HL-60/S4 treated with phorbol 12-myristate 13-acetate at 8.2 ng/mL for 4 days and 3 days (cell line): ENCODE data around the gene SUCNR1.
"Not testable (repeated sequence)": the region's sequence is repeated elsewhere in the genome, so short reads cannot be mapped to it uniquely, and the experiment has no call there.

ENCODE experiments used
- in situ Hi-C: fragments of 300-500 bp; cut with MboI; formaldehyde crosslinking; loops from 2 replicates; pipeline ENCODE4 v1.15.0; 2022; ENCODE audit warnings: low sequenced_read_pairs

SUCNR1 gene

DNA sequence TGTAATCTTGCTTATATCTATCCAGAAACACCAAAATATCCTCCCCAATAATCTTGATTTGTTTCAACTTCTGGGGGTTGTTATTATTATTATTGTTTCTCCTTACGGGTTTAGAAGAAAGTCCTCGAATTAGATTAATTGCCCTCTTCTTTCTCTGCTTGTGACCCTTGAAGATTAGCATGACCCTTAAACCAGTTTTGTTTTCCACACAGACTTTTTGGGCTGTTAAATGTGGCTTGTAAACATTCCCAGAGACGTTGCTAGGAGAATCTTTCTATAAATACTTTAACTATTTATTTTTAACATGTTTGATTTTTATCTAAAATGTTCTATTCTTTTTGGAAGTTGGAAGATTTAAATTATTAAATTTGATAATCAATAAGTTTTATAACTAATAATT, 4.3 kb upstream of the SUCNR1 start:
- in situ Hi-C loops = no loop called here

DNA sequence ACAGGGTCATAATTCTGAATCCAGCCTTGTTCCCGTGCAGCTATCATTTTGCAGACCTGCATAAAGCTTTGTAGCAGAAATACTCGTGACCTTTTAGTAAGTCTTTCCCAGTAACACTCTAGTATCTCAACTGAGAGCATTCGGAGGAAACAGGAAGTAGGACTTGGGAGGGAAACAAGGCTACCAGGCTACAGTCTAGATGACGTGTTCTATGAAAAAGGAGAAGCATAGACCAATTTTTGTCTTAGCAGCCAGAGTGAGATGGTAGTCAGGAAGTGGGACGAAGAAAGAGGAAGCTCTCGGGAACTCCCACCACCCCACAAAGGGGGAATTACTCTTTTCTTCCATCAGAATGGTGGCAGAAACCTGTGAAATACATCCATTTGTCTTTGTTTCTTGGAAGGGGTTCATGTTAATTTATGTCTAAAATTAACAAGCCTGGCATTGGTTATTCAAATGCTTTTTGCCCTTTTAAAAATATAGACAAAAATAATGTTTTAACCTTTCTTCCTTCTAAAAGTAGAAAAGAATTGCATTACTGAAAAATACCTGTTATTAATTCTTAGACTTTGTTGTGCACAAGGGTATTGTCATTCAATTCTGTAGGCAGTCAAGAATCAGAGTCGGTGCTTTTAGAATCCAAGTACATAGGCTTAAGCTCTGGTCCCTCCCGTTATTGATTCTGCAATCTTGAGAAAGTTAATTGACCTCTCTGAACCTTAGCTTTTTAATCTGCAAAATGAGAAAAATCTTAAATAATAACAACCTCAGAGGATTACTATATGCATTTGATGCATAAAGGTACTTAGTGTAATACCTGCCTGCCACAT, 1.6 kb upstream of the SUCNR1 start:
- in situ Hi-C loops = no loop called here

DNA sequence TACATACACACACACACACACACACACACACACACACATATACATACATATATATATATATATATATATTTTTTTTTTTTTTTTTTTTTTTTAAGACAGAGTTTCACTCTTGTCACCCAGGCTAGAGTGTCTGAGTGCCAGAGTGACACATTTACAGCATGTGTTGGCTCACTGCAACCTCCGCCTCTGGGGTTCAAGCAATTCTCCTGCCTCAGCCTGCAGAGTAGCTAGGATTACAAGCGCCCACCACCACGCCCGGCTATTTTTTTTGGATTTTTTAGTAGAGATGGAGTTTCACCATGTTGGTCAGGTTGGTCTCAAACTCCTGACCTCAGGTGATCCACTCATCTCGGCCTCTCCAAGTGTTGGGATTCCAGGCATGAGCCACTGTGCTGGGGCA, 636 bp downstream of the SUCNR1 start:
- in situ Hi-C loops = not testable (repeated sequence)

DNA sequence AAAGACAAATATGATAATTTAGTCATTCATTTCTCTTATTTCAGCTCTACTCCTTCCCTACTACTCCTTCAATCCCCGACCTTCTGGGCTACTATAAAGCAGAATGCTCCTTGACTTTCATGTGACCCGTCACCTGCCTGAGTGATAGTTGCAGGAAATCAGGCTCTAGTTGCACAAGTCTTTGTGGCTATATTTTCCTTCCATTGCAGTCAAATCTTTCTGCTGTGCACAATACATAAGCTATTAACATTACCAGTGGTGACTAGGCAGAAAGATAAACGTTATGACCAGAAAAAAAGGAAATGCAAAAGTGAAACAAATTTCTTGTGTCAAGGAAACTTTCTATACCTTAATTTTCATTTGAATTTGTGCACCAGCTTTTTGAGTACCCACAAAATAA, 2.3 kb downstream of the SUCNR1 start:
- in situ Hi-C loops = no loop called here

DNA sequence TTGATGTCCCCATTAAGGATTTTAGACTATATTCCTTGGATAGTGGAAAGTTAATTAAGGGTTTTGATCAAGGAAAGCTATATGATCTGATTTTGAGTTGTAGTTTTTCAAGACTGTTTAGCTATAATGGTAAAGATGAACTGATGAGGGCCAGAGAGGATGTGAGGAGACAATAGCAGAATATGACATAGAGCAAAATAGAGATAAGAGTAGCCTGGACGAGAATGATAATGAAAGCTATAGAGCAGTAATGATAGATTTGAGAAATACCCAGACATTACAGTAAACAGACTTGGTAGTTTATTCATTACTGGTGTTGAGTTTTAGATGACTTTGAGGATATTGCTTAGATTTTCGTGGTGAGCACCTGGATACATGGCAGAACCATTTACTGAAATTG, 3.8 kb downstream of the SUCNR1 start:
- in situ Hi-C loops = no loop called here

DNA sequence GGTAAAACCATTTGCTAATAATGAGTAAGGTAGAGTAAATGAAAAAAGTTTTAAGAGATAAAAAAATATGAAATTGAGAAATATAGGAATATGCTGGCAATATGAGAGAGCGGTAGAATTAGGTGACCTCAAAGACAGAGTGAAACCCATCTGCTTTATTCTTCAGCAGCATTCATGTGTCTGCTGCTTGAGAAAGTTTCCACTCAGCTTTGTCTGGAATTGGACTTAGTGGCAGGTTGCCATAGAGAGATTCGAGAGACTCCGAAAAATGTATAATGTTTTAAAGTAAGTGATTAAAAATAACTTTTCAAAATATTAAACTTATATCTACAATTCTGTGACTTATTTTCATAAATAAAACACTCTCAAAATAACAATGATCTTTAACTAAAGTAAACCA, 5.0 kb downstream of the SUCNR1 start:
- in situ Hi-C loops = no loop called here

DNA sequence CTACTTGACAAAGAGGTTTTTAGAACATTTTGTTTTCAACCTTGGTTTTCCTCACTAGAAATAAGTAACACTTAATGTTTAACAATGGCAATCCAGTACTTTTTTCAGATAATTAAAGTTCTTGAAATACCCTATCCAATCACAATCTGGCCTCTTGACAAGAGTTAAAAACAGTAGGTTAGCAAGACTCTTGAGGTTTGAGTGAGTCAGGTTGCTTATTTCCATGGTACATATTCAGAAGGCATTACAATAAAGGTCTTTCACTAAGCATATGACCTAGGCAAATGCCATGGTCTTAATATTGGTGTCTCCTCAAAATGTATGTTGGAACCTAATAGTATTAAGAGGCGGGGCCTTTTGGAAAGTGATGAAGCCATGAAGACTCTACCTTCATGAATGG, 5.6 kb downstream of the SUCNR1 start:
- in situ Hi-C loops = no loop called here

DNA sequence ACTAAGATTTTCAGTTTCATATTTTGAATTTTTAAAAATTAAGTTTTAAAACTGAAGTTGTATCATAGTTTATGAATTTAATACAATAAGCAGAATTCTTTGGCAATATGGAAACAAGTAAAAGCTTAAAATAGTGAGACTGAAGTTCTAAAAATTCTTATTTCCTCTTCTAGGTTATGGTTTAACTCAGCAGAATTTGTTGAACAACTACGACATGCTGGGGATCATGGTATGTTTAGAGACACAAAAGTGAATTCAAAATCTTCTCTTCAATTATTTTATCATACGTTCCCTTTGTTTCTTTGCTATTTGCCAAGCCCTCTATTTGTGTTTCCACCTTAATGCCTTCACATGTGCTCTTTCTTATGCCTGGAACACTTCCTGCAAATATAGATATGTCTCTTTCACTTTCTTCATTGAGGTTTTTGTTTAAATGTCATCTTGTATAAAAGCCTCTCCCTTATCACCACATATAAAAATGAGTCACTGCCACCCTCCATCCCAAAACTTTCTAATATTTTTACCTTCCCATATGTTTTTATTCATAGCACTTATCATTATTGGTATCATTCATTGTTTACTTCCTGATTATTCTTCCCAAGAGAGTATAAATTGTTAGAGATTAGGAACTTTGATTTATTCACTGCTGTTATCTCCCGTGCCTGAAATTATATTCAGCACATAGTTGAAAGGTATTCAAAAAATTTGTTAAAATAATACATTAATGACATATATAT, 6.4 kb downstream of the SUCNR1 start:
- in situ Hi-C loops = no loop called here

DNA sequence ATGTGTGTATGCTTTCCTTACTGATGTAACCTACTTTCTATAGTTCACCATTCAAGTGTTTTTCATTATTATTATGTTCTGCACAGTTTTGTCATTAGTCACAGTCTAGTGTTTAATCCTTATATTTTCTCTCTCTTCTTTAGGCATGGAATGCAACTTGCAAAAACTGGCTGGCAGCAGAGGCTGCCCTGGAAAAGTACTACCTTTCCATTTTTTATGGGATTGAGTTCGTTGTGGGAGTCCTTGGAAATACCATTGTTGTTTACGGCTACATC, 6.9 kb downstream of the SUCNR1 start:
- in situ Hi-C loops = no loop called here

DNA sequence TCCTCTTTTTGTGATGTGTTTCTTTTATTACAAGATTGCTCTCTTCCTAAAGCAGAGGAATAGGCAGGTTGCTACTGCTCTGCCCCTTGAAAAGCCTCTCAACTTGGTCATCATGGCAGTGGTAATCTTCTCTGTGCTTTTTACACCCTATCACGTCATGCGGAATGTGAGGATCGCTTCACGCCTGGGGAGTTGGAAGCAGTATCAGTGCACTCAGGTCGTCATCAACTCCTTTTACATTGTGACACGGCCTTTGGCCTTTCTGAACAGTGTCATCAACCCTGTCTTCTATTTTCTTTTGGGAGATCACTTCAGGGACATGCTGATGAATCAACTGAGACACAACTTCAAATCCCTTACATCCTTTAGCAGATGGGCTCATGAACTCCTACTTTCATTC, 7.7 kb downstream of the SUCNR1 start:
- in situ Hi-C loops = no loop called here

DNA sequence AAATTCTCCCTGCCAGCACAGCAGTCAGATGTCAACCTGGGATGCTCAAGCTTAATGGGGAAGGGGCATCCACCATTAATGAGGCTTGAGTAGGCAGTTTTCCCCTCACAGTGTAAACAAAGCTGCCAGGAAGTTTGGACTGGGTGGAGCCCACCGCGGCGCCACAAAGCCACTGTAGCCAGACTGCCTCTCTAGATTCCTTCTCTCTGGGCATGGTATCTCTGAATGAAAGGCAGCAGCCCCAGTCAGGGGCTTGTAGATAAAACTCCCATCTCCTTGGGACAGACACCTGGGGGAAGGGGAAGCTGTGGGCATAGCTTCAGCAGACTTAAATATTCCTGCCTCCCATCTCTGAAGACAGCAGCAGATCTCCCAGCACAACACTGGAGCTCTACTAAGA, 12.0 kb downstream of the SUCNR1 start:
- in situ Hi-C loops = not testable (repeated sequence)

DNA sequence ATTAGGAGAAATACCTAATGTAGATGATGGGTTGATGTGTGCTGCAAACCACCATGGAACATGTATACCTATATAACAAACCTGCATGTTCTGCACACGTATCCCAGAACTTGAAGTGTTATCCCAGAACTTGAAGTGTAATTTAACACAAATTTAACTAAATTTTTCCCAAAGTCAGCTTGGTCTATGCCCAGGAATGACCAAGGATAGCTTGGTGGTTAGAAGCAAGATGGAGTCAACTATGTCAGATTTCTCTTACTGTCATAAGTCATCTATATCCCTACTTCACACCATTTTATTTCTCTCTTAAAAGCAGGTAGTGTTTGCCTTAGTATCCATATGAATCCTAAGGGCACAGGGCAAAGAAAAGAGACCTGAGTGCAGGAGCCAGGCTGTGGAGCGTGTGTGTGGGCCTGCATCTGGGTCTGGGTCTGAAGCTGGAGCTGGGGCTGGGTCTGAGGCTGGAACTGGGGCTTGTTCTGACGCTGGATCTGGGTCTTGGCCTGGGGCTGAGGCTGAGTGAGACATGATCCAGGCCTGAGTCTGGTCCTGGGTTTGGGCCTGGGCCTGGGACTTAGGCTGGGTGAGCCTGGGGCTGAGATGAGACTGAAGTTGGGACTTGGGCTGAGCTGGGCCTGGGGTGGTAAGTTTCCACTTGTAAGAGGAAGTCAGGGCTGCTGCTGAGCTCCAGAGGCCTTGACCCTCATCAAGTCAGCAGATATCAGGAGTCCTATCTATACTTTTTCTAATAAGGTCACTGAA, 14.2 kb downstream of the SUCNR1 start:
- in situ Hi-C loops = not testable (repeated sequence)

DNA sequence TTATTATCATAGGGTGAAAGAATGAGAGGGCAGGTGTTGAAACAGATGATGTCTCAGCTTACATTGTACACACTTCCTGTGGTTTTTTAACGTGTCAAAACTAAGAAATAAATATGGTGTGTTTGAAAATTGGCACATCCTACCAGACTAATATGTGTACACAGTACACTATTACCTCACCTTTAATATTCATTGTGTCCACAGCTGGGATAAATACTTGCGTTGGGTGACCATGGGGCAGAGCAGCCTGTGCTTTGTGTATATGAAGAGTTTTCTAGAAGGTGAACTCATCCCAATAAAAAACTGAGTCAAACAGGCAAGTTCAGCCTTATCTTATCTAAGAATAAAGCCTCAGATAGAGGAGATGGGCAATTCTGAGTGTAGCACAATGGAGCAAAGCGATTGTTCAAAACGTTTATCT, 17.3 kb downstream of the SUCNR1 start:
- in situ Hi-C loops = no loop called here

DNA sequence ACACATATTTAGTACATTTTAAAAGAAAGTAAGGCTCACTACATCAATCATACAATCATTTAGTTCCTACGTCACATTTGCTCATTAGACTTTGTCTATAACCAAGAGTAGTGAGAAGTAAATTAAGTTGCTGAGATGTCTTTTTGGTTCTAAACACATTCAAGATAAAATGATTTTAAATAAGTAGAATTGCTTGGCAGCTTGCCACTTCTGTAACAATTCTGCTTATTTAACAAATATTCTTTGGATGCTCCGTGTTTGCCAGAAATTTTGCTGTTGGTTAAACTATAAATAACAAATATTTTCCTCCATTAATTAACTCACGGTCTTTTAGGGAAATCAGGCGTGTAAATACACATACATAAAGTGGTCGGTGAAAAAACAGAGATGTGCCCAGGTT, 18.3 kb downstream of the SUCNR1 start:
- in situ Hi-C loops = no loop called here

DNA sequence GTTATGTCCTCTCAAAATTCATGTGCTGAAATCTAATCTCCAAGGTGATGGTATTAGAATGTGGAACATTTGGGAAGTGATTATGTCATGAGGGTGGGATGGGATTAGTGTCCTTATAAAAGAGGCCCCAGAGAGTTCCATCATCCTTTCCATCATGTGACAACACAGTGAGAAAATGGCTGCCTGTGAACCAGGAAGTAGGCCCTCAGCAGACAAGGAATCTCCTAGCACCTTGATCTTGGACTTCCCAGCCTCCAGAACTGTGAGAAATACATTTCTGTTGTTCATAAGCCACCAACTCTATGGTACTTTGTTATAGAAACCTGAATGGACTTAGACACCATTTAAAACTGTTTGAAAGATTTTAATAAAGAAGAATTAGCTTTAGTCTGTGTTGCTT, 20.8 kb downstream of the SUCNR1 start:
- in situ Hi-C loops = no loop called here

DNA sequence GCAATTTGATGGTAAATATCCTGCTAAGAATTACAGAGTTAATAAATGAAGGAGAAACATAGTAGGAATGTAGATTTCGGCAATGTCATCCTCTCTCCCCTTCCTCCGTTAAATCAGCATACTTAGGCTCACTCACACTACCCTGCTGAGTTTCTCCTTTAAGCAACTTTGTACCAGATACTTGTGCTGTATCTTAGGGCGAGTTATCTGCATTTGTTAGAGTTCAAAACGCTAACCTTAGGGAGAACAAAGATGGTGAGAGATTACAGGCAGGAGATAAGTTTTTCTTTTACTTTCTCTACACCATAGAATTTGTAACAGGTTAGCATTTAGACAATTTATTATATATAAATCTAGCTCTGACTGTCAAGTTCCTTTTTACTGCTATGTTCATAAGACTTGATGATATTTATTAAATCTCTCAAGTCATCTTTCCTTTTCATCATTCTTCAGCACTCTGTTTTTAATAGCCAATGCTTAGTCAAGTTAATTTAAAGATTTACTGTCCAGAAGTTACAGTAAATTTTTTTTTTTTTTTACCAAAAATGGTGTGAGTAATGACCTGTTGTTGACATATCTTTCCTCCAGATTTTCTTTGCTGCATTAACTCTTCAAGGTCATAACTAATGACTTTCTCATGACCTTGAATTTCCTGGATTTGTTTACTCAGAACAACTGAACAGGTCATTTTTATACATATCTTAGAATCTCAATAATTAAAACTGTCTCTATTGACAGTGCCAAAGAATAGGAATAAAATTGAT, 22.2 kb downstream of the SUCNR1 start:
- in situ Hi-C loops = no loop called here

DNA sequence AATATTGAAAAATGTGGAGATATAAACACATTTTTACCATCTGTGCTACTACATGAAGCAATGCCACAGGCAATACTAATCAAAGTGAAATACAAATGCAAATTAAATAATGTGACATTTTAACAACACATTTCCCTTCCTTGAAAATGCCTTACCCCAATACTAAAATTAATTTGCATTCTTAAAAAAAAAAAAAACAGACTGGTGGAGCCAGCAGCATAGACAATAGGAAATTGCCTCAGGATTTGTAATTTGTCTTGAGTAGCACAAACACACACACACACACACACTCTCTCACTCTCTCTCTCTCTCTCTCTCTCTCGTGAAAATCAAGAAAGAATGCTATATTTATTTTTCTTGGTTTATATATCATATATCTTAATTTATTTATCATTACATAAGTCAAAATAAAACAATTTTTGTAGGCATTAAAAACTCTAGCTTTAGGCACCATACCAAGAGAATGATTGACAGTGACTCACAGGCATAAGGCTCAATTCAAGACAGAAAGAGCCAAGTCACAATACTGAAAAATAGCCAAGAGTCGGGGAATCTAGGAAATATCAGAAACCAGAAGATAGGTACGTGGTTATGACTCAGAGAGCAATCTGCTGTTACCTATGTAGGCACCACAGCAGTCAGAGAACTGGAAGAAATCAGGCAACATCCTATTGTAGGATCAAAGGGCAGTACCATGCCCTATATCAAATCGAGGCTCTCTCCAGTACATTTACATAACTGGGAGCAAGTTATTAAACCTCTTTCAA, 23.0 kb downstream of the SUCNR1 start:
- in situ Hi-C loops = no loop called here

DNA sequence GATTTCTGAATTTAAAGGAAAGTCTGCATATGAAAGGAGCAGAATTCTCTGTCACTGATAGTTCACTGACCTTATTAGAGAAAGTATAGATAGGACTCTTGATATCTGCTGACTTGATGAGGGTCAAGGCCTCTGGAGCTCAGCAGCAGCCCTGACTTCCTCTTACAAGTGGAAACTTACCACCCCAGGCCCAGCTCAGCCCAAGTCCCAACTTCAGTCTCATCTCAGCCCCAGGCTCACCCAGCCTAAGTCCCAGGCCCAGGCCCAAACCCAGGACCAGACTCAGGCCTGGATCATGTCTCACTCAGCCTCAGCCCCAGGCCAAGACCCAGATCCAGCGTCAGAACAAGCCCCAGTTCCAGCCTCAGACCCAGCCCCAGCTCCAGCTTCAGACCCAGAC, 24.7 kb downstream of the SUCNR1 start:
- in situ Hi-C loops = not testable (repeated sequence)

DNA sequence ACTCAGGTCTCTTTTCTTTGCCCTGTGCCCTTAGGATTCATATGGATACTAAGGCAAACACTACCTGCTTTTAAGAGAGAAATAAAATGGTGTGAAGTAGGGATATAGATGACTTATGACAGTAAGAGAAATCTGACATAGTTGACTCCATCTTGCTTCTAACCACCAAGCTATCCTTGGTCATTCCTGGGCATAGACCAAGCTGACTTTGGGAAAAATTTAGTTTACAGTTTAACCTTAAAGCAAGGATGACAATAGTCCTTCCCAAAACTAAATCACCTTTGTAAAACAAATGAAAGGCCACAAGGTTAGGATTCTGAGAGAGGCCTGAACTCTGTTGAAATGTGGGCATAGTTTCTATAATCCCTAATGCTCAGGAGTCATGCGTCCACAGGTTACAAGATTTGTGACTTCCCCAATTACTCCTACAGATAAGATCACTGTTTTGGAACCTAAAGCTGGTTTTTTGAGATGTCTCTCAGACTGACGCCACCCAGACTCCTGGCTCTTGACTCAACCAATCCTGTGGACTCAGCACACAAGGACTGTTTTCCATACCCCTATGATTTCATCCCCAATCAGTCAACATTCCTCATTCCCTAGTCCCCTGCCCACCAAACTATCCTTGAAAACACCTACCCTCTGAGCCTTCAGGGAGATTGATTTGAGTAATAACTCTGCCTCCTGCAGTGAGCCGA, 25.3 kb downstream of the SUCNR1 start:
- in situ Hi-C loops = not testable (repeated sequence)

DNA sequence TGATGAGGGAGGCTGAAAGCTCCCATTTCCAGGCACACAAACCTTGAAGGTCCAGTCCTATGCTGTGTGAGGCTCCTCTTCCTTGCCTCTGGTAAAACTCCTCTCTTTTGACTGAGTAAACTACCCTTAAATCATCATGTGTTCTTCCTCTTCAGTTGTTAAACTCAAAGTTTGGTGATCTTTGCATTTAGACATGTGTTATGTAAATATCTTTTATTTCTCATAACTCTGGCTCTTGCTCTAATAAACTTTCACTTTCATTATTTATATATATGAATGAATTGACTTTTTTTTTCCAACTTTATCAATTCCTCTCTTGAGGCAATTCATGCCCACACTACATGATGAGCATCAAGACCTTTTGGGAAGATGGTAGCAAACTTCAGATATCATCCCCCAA, 26.6 kb downstream of the SUCNR1 start:
- in situ Hi-C loops = loop anchor here (25.0 kb wide), 1 partner anchor 463 kb away; no protein-coding TSS in a partner anchor
